K562 (cell line): ENCODE results near the gene MMP17. TPM values are rescaled to one million over a fixed set of nuclear protein-coding genes. Genes with fewer than 3 reads are reported as not detected.
A peak's percentile ranks its signal among the peaks of the same experiment; 100 is the strongest.

Experiments used
- ATAC-seq: fragments of 200-7000 bp; cut with Tn5 transposase; 3 replicates; pipeline ENCODE4 v1.9.1; 2020; ENCODE audit warnings: moderate library complexity
- BruUV-seq: library from RNA; stranded (reverse); fragments of 400-500 nt; replicated peaks from 2 replicates; lab custom pipeline; 2021; lab: Mats Ljungman, UMichigan
- CTCF ChIA-PET: fragments of 300-600 bp; formaldehyde crosslinking; extraction: SDS; loops from one replicate; lab custom pipeline; 2021; ENCODE audit warnings: low intra/inter-chr PET ratio; lab: Yijun Ruan, JAX
- POLR2A ChIA-PET: fragments of 300-600, 350-650 bp; sonication (Branson Sonifier 250); formaldehyde crosslinking; extraction: SDS; loops from one replicate; lab custom pipeline; 2021; ENCODE audit warnings: antibody characterized with exemption, inconsistent platforms; lab: Yijun Ruan, JAX
- DNase-seq, 4 experiments: peaks; one replicate each; pipeline versions ENCODE4 v3.0.0 to v3.0.0-alpha.2; 2011 to 2018; ENCODE audit warnings: low spot score in 3 of 4, mixed read lengths in 3 of 4; ENCODE audit errors: extremely low read depth in 1 of 4
- FAIRE-seq: peaks from 2 replicates; lab custom pipeline; 2011; peaks lifted over from hg19 to GRCh38; lab: Jason Lieb, UNC
- H2AFZ ChIP-seq: 2 replicates; pipeline ENCODE4 v1.6.0; 2011; ENCODE audit warnings: low read depth, low read length, control low read depth, inconsistent platforms
- H3K27ac ChIP-seq: fragments of 200-600 bp; 3 replicates; pipeline ENCODE4 v1.8.0; 2011; ENCODE audit warnings: low read depth, mild to moderate bottlenecking, control low read depth, inconsistent platforms, low read length, moderate library complexity, mixed read lengths; ENCODE audit errors: extremely low read depth
- H3K27me3 ChIP-seq, 2 experiments: fragments of 300-600 bp in 1 of 2; 2 replicates in 1 of 2; 3 replicates in 1 of 2; pipeline versions ENCODE4 v1.6.0 to v1.8.0; 2011; ENCODE audit warnings: inconsistent platforms in 2 of 2, low read length in 2 of 2, mild to moderate bottlenecking in 1 of 2, mixed read lengths in 1 of 2, moderate library complexity in 1 of 2; ENCODE audit not compliant: control insufficient read depth in 2 of 2, insufficient read depth in 2 of 2
- H3K36me3 ChIP-seq: fragments of 300-600 bp; 3 replicates; pipeline ENCODE4 v1.8.0; 2011; ENCODE audit warnings: mild to moderate bottlenecking, low read length, inconsistent platforms; ENCODE audit not compliant: control insufficient read depth, insufficient read depth
- H3K4me1 ChIP-seq, 2 experiments: fragments of 200-600 bp in 1 of 2; replicated peaks in 1 of 2; 2 replicates in 1 of 2; 3 replicates in 1 of 2; pipeline versions ENCODE4 v1.5.1 to v1.8.0; 2011; ENCODE audit warnings: inconsistent platforms in 2 of 2, low read length in 2 of 2, mild to moderate bottlenecking in 1 of 2, mixed read lengths in 1 of 2, moderate library complexity in 1 of 2; ENCODE audit not compliant: control insufficient read depth in 2 of 2, insufficient read depth in 2 of 2
- H3K4me2 ChIP-seq: 2 replicates; pipeline ENCODE4 v1.6.1; 2011; ENCODE audit warnings: low read length, control low read depth, inconsistent platforms, mixed read lengths; ENCODE audit not compliant: insufficient read depth
- H3K4me3 ChIP-seq: fragments of 200-600 bp; sonication (generic), shearing (Covaris generic); 2 replicates; pipeline ENCODE4 v1.5.1; 2016; ENCODE audit warnings: control low read depth, inconsistent platforms
- H3K79me2 ChIP-seq: fragments of 200-600 bp; 3 replicates; pipeline ENCODE4 v1.8.0; 2011; ENCODE audit warnings: low read length, inconsistent platforms; ENCODE audit not compliant: control insufficient read depth, insufficient read depth
- H3K9ac ChIP-seq, 2 experiments: 2 replicates each; pipeline versions ENCODE4 v1.6.0 to v1.6.1; 2011; ENCODE audit warnings: low read depth in 2 of 2, low read length in 2 of 2, control low read depth in 1 of 2, inconsistent platforms in 1 of 2, mild to moderate bottlenecking in 1 of 2, mixed read lengths in 1 of 2; ENCODE audit not compliant: insufficient read depth in 1 of 2
- H3K9me1 ChIP-seq: one replicate; pipeline ENCODE4 v1.6.0; 2011; ENCODE audit warnings: inconsistent platforms, mild to moderate bottlenecking, low read length, moderate library complexity; ENCODE audit not compliant: control insufficient read depth, insufficient read depth
- H3K9me3 ChIP-seq: replicated peaks from 2 replicates; pipeline ENCODE4 v1.5.1; 2011; ENCODE audit warnings: low read depth, low read length, inconsistent platforms; ENCODE audit not compliant: control insufficient read depth, insufficient read depth
- H4K20me1 ChIP-seq: replicated peaks from 2 replicates; pipeline ENCODE4 v1.6.1; 2011; ENCODE audit warnings: low read length, inconsistent platforms, mixed read lengths; ENCODE audit not compliant: control insufficient read depth, insufficient read depth
- CLOCK ChIP-seq: fragments of 250-450 bp; sonication (Bioruptor Pico); IDR thresholded peaks from 2 replicates; pipeline ENCODE4 v1.4.0; 2020; ENCODE audit warnings: mild to moderate bottlenecking, moderate library complexity, borderline replicate concordance
- ZBTB33 ChIP-seq: sonication (generic); formaldehyde crosslinking; IDR thresholded peaks from 2 replicates; pipeline ENCODE4 v1.8.1; 2023; ENCODE audit warnings: mild to moderate bottlenecking, missing genetic modification reagents
- ZNF316 ChIP-seq: fragments of 450-650 bp; IDR thresholded peaks from 2 replicates; pipeline ENCODE4 v1.6.1; 2016
- WGBS: fragments of 100-300 bp; shearing (Covaris generic); methylation state at CpG from one replicate; pipeline ENCODE4 v1.1.6; 2016; ENCODE audit warnings: low coverage, mixed read lengths; ENCODE audit not compliant: insufficient coverage; ENCODE audit errors: missing lambda C conversion rate; 5-methylcytosine and 5-hydroxymethylcytosine counted together
- in situ Hi-C: fragments of 300-500 bp; cut with MboI; formaldehyde crosslinking; loops from 4 replicates; pipeline ENCODE4 v1.15.0; 2018; ENCODE audit warnings: inconsistent platforms, mixed read lengths
- intact Hi-C: fragments of 100-400 bp; cut with micrococcal nuclease; formaldehyde crosslinking; loops from 2 replicates; pipeline ENCODE4 v1.14.2; 2022
- polyA plus RNA-seq, 8 experiments: library from polyadenylated mRNA; depleted of rRNA in 4 of 8; stranded (reverse) in 5 of 8; unstranded in 3 of 8; fragments of >200 nt; fragmentation: Nextera tagmentation in 2 of 8; fragmentation: Illumina TruSeq in 1 of 8; extraction: Ambion mirVana in 2 of 8; extraction: Trizol in 1 of 8; gene quantifications; 2 replicates each; pipeline versions ENCODE4 v1.2.1 to v1.2.3, GENCODE V29; 2011 to 2014; ENCODE audit warnings: inconsistent platforms in 1 of 8, missing spikeins in 1 of 8
- total RNA-seq, 7 experiments: library from RNA; depleted of rRNA in 6 of 7; stranded (reverse); fragments of >200 nt in 6 of 7; fragmentation: Illumina TruSeq in 2 of 7; extraction: Trizol in 2 of 7; gene quantifications; 2 replicates each; pipeline versions ENCODE4 v1.2.1 to v1.2.3, GENCODE V29; 2011 to 2021; ENCODE audit warnings: low replicate concordance in 1 of 7

MMP17 gene
- total and polyA plus RNA-seq, 9 of the 15 experiments (the other 6 are each of a cell fraction or from before 2014, with no cell fraction given), result 1.1 to 21.2 (median 17.1) TPM; not detected in 2

- no peaks in the 10 kb centered on the region for H3K9me3 ChIP-seq
- peaks cover 5 to 7% of the 10 kb centered on the region in 2 experiments; a peak in 3 of 5 replicates for H3K27me3 ChIP-seq
- DNase-seq, result peak in 1 of 4 experiments; percentile 4
- ChIA-PET POLR2A (no interaction called here), CTCF (interaction anchor here (0.6 kb wide), 1 partner anchor 109 kb away, joined by 3 read pairs; no protein-coding TSS in a partner anchor)
- peak overlapping the region; percentile 33 for H3K4me2 ChIP-seq
- no peak overlapping the region for H3K4me3 ChIP-seq
- peak overlapping the region; percentile 61; the same call in 1 of the 2 replicates for H2AFZ ChIP-seq
- BruUV-seq, result no TSS peak
- H3K79me2 ChIP-seq, result peaks cover 16% of the 10 kb centered on the region
- FAIRE-seq, result no peak
- WGBS, result 49% methylated on average over 11 of the region's 19 CpGs
- H3K9ac ChIP-seq, result no peak overlapping the region
- no peaks in the 10 kb centered on the region for H3K9me1 ChIP-seq
- ATAC-seq, result no peak
- no peak overlapping the region for H3K27ac ChIP-seq
- TF ChIP-seq ZNF316 (peak; percentile 23; the same call in 1 of the 2 replicates), CLOCK (CRISPR knock-in tag) (no peak), ZBTB33 (CRISPR knock-in tag) (peak; percentile 51; the same call in 1 of the 2 replicates)
- TF ChIP-seq, all 486 proteins: peak for 2
- in situ Hi-C loops, result no loop called here
- intact Hi-C loops, result loop anchor here (2.0 kb wide), 1 partner anchor 33 kb away; no protein-coding TSS in a partner anchor
- H3K36me3 ChIP-seq, result peaks cover 8% of the 10 kb centered on the region; the same call in 1 of the 3 replicates
- no peaks in the 10 kb centered on the region; the same call in 1 of the 2 replicates for H4K20me1 ChIP-seq
- peaks cover 4 to 34% of the 10 kb centered on the region in 2 experiments; a peak in 4 of 5 replicates for H3K4me1 ChIP-seq
Measured at GRCh38 chr12:131893605-131894312, 65.6 kb downstream of the MMP17 start.
